ENCODE results near the gene RFX1.

Gene RFX1

DNA sequence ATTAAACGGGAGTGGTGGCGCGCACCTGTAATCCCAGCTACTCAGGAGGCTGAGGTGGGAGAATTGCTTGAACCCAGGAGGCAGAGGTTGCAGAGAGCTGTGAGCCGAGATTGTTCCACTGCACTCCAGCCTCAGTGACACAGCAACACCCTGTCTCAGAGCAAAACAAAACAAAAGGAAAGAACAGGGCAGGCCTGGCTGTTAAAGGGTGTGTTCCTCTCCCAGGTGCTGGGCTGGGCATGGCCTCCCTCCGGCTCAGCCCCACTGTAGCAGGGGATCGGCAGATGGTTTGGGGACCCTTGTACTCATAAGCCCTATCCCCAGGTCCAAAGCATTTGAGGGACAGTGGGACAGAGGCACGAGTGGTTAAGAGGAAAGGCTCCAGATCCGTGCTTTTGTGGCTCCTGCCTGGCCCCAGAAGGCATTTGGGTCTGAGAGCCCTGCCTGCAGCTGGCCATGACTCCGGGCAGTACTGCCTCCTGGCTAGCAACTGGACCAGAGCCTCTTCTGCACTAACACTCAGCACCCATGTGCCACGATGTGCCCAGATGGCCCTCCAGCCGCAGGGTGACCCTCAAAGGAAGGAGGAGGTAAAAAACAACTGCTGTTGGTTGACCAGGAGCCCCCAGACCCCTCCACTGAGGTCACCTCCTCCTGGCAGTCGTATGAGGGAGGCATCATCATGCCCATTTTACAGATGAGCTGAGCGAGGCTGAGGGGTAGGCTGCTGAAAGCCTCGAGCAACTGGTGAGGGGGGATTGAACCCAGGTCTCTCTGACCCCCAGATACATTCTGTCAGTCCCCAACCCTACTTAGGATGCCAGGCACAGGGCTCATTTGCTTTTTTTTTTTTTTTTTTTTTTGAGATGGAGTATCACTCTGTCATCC lies 10.0 kb downstream of the RFX1 start:
- no peak for DNase-seq

DNA sequence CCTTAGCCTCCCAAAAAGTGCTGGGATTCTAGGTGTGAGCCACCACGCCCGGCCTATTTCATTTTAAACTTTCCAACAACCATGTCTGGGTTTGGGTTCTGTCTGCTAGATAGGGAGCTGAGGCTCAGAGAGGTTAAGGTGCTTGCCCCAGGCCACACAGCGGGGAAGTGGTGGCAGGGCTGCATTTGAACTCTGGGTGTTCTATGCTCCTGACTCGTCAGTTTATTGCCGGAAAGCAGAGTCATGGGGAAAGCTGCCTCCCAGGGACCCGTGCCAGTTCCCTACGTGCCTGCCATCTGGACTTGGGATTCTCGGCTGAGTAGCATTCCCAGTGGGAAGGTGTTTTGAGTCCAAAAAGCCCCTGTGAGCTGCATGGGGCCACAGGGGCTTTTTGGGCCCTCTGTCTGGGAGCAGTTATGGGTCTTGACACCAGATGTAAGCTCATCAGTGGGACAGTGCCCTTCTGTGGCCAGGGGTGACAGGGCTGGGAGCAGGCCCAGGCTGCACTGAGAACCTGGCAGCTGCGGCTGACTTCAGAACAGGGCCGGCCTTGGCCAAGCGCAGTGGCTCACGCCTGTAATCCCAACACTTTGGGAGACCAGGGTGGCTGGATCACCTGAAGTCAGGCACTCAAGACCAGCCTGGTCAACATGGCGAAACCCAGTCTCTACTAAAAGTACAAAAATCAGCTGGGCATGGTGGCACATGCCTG lies 10.9 kb downstream of the RFX1 start:
- DNase-seq = no peak

DNA sequence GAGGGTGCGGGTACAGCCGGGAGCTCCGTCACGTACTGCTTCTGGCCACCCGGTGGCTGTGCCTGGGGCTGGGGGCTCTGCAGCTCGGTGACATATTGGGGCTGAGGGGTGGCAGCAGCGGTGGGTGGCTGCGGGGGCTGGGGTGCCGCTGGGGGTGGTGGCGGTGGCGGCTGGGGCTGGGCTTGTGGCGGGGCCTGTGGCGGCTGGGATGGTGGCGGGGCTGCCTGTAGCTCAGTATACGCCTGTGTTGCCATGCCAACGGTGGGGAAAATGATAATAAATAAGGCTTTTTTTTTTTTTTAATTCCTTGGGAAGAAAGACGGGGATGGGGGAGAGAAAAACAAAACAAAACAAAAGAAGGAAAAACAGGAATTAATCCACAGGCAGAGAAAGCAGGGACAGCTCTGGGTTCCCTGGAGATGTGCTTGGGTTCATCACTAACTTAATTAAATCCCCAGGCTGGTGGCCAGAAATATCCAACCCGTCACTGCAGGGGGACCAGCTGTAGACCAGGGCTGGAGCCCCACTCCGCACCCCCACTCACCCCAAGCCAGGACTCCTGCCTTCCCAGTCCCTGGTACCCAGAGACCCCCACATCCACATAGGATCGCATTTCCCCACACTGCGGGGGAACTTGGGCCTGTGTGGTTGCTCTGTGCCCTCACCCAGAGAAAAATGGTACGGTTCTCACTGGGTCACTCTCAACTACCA lies 12.4 kb downstream of the RFX1 start:
- no peak for DNase-seq

DNA sequence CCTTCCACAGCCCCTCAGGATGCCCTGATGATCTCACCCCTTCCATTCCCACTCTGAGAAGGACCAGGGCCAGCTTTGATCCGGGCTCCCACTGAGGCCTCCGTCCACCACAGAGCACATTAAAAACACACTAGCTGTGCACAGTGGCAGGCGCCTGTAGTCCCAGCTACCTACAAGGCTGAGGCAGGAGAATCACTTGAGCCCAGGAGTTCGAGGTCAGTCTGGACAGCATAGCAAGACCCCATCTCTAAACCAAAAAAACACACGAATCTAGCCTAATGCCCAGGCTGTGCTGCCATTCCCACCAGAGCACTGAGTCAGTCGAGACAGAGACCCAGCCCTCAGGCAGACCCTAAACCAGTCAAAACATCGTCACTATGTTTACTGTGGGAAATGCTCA lies 14.1 kb downstream of the RFX1 start:
- DNase-seq = no peak

DNA sequence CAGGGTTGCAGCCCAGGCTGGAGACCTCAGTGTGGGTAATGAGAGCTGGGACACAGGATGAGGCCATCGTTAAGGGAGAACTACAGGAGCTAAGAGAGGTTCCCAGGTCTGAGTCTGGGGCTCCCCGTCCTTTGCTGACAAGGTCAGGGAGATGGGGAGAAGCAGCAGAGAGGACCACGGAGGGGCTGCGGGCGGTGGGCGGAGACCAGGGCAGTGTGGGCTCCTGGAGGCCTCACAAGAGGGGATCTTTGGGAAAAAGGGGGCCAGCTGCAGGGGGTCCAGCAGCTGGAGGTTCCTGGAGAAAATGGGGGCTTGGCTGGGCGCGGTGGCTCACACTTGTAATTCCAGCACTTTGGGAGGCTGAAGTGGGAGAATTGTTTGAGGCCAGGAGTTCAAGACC lies 16.0 kb downstream of the RFX1 start:
- DNase-seq = no peak

DNA sequence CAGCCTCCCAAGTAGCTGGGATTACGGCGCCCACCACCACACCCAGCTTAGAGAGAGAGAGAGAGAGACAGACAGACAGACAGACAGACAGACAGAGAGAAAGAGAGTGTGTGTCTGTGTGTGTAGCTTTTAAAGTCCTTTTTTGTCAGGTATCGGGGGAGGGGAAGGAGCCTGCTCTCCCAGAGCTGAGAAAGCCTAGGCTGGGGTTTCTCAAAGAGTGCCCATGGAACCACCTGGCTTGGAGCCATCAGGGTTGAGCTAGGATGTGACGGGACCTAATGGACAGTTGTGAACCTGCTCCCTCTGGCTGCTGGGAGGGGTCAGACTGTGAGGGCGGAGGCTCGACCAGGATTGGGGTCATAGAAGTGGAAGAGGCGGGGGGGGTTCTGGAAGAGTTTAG lies 16.6 kb downstream of the RFX1 start:
- no peak for DNase-seq

DNA sequence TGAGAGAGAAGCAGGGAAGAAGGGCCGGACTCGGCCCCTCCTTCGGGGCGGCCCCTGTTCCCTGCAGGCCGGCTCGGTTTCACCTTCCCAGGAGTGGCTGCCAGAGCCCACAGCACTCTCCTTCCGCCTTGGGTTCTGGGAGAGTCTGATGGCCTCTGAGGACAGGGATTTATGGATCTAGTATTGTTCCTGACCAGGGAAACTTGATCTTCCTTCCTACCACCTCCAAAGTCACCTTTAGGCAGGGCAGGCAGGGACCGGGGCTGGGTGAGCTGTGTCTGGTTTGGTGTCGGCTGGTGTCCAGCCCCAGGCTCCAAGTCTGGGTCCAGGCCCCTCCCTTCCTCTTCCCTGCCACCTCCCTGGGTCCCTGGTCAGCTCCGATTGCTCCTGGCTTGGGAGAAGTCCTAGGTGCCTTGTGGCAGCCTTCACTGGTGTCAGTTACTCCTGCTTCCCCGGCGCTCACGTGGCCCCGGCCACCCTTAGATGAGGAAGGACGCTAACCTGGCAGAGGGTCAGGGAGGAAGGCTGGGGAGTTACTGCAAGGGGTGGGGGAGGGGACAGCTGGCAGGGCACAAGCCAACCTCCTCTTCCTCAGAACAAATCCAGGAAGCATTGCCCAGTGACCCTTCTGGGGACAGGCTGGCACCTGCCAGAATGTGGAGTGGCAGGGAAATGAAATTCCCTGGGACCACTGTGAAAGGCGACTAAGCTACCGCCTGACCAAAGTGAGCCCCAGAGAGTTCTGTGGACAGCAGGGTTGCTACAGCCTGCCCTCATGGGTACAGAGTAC lies 18.8 kb downstream of the RFX1 start:
- DNase-seq = no peak

DNA sequence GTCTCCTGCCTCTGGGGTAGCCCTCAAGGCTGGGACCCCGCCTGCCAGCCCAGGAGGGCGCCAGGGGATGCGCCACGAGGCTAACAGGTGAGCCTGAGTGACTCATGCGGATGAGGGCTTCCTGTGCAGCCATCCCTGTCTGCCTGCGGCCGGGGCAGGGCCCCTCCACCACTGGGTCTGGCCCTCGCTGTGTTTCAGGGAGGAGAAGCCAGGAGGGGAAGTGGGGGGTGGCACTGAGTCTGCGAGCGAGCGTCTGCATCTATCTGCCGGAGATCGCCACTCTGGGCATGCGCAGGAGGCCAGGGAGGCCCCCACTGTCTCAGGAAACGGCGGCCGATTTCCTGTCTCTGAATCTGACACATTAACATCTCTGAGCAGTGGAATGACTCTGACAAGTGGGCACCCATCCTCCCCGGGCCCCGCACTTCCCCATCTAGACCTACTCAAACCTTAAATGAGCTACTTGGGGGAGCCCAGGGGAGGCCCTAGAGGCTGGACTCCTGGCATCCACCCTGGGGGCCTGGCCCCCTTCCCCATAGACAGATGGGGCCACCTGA lies 19.7 kb downstream of the RFX1 start:
- DNase-seq = peak; percentile 99

DNA sequence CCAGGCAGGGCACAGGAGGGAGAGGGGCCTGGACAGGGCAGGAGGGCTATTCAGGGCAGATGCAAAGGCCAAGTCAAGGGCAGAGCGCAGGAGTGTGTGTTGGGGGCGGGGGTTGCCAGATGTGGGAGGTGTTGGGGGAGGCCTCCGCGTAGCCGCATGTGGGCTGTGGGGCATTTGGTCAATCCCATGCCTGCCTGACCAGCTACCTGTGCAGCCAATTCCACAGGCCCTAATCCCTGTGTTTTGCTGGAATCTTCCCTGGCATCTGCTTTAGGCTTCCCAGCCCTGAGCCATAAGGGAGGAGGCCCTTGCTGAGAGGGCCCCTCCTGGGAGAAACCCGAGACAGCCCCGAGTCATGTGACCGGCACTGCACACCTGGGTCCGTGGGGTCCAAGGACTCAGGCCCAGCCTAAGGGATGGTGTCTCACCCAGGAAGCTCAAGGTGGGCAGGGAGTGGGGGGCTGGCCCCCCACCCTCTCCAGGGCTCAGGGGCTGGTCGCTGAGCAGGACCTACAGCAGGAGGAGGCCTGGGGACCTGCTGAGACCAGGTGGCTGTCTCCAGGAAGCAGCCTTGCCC lies 20.3 kb downstream of the RFX1 start:
- peak; percentile 40 for DNase-seq

DNA sequence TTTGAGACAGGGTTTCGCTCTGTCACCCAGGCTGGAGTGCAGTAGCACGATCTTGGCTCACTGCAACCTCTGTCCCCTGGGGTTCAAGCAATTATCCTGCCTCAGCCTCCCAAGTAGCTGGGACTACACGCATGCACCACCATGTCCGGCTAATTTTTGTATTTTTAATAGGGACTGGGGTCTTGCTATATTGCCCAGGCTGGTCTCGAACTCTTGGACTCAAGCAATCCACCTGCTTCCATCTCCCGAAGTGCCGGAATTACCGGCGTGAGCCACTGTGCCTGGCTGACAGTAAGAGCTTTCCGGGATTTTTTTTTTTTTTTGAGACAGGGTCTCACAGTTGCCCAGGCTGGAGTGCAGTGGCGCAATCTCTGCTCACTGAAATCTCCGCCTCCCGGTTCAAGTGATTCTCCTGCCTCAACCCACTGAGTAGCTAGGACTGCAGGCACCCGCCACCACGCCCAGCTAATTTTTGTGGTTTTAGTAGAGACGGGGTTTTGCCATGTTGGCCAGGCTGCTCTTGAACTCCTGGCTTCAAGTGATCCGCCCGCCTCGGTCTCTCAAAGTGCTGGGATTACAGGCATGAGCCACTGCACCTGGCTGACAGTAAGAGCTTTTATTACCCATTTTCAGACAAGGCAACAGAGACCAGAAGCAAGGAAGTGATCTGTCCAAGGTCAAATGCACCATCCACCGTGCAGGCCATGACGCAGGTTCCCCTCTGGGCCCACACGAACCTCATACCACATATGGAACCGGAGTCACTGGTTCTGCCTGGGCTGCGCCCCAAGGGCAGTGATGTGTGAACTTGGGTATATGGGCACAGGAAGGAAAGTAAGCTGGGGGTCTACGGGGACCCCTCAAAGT lies 21.0 kb downstream of the RFX1 start:
- DNase-seq = no peak

DNA sequence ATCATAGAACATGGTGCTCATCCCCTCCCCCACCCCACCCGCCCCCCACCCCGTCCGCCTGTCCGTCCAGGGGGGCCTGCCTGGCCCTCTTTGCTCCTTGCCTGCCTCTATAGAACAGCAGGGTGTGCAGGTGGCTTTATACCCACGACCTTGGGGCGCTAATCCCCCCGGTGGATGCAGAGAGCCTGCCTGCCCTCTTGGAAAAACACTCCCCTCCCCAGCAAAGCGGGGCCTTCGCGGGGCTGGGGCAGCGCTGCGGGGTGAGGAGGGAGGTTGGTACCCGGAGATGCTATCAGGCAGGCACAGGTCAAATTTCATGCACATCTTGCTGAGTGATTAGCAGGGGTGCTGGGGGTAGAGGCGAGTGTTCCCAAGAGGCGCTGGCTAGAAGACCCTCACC lies 21.9 kb downstream of the RFX1 start:
- DNase-seq = no peak

DNA sequence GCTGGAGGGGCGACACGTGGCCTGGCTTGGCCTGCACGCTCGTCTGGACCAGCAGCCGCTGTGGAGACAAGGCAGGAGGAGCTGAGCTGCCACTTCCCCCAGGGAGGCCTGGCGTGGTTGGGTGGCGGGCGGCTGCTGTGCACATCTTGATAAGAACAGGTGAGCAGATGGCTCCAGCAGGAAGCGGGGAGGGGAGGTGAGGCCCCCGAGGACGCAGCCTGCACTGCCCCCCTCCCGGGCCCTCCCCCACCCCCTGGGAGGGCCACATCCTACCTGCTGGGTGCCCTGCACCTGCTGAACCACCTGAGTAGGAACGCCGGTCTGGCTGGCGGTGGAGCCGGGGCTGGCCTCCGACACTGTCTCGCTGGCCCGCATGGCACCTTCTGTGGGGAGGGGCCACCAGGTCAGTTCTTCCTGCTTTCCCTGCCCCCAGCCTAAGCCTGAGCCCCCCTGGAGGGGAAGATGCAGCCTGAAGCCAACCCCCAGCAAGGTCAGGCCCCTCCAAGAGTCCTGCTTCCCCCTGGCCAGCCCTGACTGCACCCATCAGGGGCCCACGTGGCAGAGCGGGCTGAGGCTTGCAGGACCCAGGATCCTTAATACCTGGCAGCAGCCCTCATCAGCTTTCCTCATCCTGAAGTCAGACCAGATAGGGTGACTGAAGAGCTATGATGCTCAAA lies 22.8 kb downstream of the RFX1 start:
- DNase-seq = no peak

DNA sequence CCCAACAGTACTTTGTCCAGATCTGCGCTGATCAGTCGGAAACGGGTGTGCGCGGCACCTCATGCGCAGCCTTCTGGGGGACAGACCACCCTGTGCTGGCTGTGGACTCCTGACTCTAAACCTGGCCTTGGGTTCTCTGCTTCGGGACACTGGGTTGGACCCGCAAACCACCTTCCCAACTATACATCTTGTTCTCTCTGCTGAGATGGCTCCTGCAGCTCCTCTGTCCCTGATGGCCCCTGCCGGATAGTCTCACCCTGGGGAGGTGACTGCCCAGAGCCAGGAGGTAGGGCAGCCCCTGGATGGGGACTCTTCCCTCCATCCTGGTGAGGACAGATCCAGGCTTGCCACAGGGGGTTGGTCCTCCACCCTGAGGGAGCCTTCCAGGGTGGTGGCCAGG lies 23.3 kb downstream of the RFX1 start:
- DNase-seq = no peak

DNA sequence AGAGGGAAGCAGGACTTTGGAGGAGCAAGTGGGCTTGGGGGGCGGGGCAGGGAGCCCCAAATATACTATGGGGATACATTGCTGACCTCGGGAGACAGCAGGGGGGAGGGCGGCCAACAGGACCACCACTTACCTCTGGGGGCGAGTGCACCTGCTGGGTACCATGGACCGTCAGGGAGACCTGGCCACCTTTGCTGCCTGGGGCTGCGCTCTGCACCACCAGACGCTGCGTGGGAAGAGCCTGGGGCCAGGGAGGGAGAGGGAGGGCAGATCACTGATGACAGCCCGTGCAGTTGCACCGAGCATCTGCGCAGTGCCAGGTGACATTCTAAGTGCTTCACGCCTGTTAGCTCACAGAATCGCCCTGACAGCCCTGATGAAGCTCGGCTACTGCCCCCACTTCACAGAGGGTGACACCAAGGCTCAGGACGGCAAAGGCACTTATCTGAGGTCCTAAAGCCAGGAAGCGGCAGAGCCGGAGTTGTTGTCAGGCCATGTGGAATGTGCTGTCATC lies 24.1 kb downstream of the RFX1 start:
- no peak for DNase-seq

DNA sequence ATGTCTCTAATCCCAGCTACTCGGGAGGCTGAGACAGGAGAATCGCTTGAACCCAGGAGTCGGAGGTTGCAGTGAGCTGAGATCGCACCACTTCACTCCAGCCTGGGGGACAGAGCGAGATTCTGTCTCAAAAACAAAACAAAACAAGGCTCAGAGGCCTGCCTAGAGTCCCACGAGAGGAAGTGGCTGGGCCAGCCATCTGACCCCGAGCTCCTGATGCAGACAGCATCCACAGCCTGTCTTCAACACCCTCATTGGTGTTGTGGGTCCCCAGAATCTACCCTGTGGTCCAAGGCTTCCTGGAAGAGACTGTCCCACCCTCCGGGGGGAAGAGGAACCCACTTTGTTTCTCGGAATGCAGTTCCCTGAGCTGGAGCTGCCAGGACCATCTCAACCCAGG lies 24.7 kb downstream of the RFX1 start:
- no peak for DNase-seq

DNA sequence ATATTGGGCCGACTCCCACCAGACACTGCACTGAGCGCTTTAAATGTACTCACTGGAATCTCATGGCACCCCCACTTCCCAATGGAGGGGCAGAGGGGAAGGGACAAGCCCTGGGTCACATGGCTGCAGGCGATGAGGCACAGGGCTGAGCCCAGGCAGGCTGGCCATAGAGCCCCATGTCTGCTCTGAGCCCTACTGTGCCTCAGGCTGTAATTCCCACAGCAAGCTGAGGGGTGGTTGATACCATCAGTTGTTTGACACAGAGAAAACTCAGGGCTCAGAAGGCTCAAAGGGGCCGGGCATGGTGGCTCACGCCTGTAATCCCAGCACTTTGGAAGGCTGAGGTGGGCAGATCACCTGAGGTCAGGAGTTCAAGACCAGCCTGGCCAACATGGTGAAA lies 25.1 kb downstream of the RFX1 start:
- DNase-seq = no peak

DNA sequence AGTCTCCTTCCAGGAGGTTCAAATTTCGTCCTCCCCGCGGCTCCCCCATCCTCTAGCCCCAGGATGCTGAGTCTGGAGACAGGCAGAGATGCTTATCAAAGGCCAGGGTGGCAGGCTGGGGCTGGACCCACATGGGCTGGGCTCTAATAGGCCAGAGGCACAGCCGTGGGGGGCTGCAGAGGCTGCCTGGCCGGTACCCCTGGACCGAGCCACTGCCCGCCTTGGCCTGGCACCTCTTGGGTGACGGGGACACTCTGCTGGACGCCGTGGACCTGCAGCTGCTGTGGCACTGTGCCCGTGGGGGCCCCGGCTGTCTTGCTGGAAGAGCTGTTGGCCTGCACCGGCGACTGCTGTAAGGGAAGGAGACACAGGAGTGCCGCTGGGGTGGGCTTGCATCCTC lies 25.8 kb downstream of the RFX1 start:
- DNase-seq = no peak

DNA sequence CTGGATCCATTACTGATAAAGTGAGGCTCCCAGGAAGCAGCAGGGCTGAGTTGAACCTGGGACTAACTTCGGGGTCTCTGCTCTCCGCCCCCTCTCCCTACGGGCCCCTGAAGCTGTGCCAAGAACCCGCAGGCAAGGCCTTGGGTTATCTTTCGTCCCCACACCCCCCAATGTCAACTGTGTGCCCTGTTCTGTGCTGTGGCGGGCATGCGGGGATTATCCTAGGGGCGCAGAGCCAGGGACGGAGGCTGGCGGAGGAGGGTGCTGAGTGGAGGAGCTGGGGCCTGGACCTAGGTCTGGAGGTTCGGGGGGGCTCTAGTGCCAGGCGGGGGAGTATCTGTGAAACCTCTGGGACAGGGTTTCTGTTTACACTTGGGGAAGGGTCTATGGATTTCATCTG lies 26.4 kb downstream of the RFX1 start:
- DNase-seq = no peak

DNA sequence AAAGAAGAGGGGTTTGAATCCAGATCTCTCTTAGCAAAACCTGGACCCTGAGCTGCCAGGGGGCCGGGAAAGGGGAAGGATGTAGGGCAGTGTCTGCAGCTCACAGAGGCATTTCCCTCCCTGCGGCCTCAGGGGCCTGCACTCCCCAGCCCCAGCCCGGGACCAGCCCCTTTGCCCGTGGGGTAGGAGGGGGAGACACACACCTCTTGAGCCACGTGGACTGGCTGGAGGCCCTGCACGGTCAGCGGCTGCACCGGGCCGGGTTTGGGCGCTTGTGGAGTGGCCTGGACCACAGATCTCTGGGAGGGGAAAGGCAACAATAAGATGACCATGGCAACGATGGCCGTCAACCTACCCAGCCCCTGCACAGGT lies 26.9 kb downstream of the RFX1 start:
- DNase-seq = no peak

All from activated CD4-positive, alpha-beta T cell treated with anti-CD3 and anti-CD28 coated beads for 48 hours (primary cell).